Skeletal muscle cell (primary cell): ENCODE results near the gene SORCS2.

ENCODE experiments used
- DNase-seq: peaks from one replicate; pipeline ENCODE4 v3.0.0-alpha.2; 2010; ENCODE audit warnings: low read depth
- H3K4me3 ChIP-seq: 2 replicates; pipeline ENCODE4 v1.5.1; 2011; ENCODE audit warnings: low read depth, mild to moderate bottlenecking, control low read depth, low read length, moderate library complexity

Gene SORCS2

GRCh38 chr4:7279902-7280301 is 87.6 kb downstream of the SORCS2 start:
- no peak overlapping the region for H3K4me3 ChIP-seq
- DNase-seq: no peak

- no peak for DNase-seq
- H3K4me3 ChIP-seq: no peak overlapping the region
Observed at GRCh38 chr4:7280926-7281690, 88.8 kb downstream of the SORCS2 start.

- DNase-seq: no peak
- H3K4me3 ChIP-seq: no peak overlapping the region
Observed at GRCh38 chr4:7281691-7282665, 89.6 kb downstream of the SORCS2 start.

GRCh38 chr4:7282786-7283440 is 90.6 kb downstream of the SORCS2 start:
- no peak for DNase-seq

GRCh38 chr4:7285244-7286094 is 93.1 kb downstream of the SORCS2 start:
- H3K4me3 ChIP-seq: no peak overlapping the region
- no peak for DNase-seq

More at GRCh38 chr4:7282786-7283440, 90.6 kb downstream of the SORCS2 start:
- H3K4me3 ChIP-seq: no peak overlapping the region

GRCh38 chr4:7286170-7286569 is 93.8 kb downstream of the SORCS2 start:
- no peak for DNase-seq
- no peak overlapping the region for H3K4me3 ChIP-seq

- H3K4me3 ChIP-seq: no peak overlapping the region
- DNase-seq: no peak
Observed at GRCh38 chr4:7286798-7287197, 94.5 kb downstream of the SORCS2 start.

GRCh38 chr4:7287274-7287917 is 95.1 kb downstream of the SORCS2 start:
- H3K4me3 ChIP-seq: no peak overlapping the region
- no peak for DNase-seq

GRCh38 chr4:7287918-7288280 is 95.6 kb downstream of the SORCS2 start:
- no peak for DNase-seq
- no peak overlapping the region for H3K4me3 ChIP-seq

- no peak overlapping the region for H3K4me3 ChIP-seq
- DNase-seq: no peak
Observed at GRCh38 chr4:7288751-7289523, 96.6 kb downstream of the SORCS2 start.

- DNase-seq: no peak
- H3K4me3 ChIP-seq: no peak overlapping the region
Observed at GRCh38 chr4:7289589-7289988, 97.3 kb downstream of the SORCS2 start.

- H3K4me3 ChIP-seq: no peak overlapping the region
- DNase-seq: no peak
Observed at GRCh38 chr4:7291372-7292114, 99.2 kb downstream of the SORCS2 start.

GRCh38 chr4:7293703-7294102 is 101.4 kb downstream of the SORCS2 start:
- H3K4me3 ChIP-seq: no peak overlapping the region
- DNase-seq: no peak

GRCh38 chr4:7294176-7294756 is 101.9 kb downstream of the SORCS2 start:
- DNase-seq: no peak
- H3K4me3 ChIP-seq: no peak overlapping the region

- H3K4me3 ChIP-seq: no peak overlapping the region
- no peak for DNase-seq
Observed at GRCh38 chr4:7295197-7295910, 103.0 kb downstream of the SORCS2 start.

- no peak for DNase-seq
- H3K4me3 ChIP-seq: no peak overlapping the region
Observed at GRCh38 chr4:7295911-7296660, 103.7 kb downstream of the SORCS2 start.
